Endodermal cell (in vitro differentiated cells): Measurements from ENCODE around the gene PDE4D. TPM values are rescaled to one million over a fixed set of nuclear protein-coding genes. Genes with fewer than 3 reads are reported as not detected.

Experiments used
- DNase-seq: peaks from one replicate; pipeline ENCODE4 v3.0.0-alpha.2; 2017
- H3K27ac ChIP-seq: 2 replicates; pipeline ENCODE4 v1.5.1; 2013; ENCODE audit warnings: mild to moderate bottlenecking, low read depth, low read length, moderate library complexity
- H3K27me3 ChIP-seq: 2 replicates; pipeline ENCODE4 v1.6.1; 2013; ENCODE audit warnings: mild to moderate bottlenecking, low read length, moderate library complexity; ENCODE audit not compliant: insufficient read depth, control insufficient read depth, poor library complexity, severe bottlenecking
- H3K36me3 ChIP-seq: 2 replicates; pipeline ENCODE4 v1.7.0; 2013; ENCODE audit warnings: mild to moderate bottlenecking, low read length, moderate library complexity; ENCODE audit not compliant: control insufficient read depth, insufficient read depth
- H3K4me1 ChIP-seq: one replicate; pipeline ENCODE4 v1.7.0; 2013; ENCODE audit warnings: low read length; ENCODE audit not compliant: control insufficient read depth, insufficient read depth
- H3K4me3 ChIP-seq: 2 replicates; pipeline ENCODE4 v1.5.1; 2013; ENCODE audit warnings: mild to moderate bottlenecking, low read length, moderate library complexity
- H3K9ac ChIP-seq: 2 replicates; pipeline ENCODE4 v1.6.1; 2013; ENCODE audit warnings: mild to moderate bottlenecking, low read length, moderate library complexity; ENCODE audit not compliant: poor library complexity, severe bottlenecking; ENCODE audit errors: extremely low read depth
- H3K9me3 ChIP-seq: 2 replicates; pipeline ENCODE4 v1.6.1; 2013; ENCODE audit warnings: mild to moderate bottlenecking, low read length, moderate library complexity; ENCODE audit not compliant: control insufficient read depth
- H3K27ac Mint-ChIP-seq: 2 replicates; pipeline ENCODE4 v1.8.0; 2020; ENCODE audit warnings: mixed read lengths
- H3K27me3 Mint-ChIP-seq: 2 replicates; pipeline ENCODE4 v1.8.0; 2021; ENCODE audit warnings: mild to moderate bottlenecking, mixed read lengths; ENCODE audit not compliant: insufficient read depth
- H3K36me3 Mint-ChIP-seq: 2 replicates; pipeline ENCODE4 v1.8.0; 2020; ENCODE audit warnings: low read depth, mixed read lengths
- H3K4me1 Mint-ChIP-seq: 2 replicates; pipeline ENCODE4 v1.8.0; 2020; ENCODE audit warnings: mixed read lengths
- H3K4me3 Mint-ChIP-seq: 2 replicates; pipeline ENCODE4 v1.8.0; 2020; ENCODE audit warnings: mild to moderate bottlenecking, moderate library complexity, mixed read lengths
- H3K9me3 Mint-ChIP-seq: 2 replicates; pipeline ENCODE4 v1.8.0; 2020; ENCODE audit warnings: mild to moderate bottlenecking, mixed read lengths
- WGBS, 2 experiments: methylation state at CpG; one replicate each; pipeline versions ENCODE4 v1.1.5 to v1.1.7; 2013; ENCODE audit warnings: missing lambda C conversion rate in 2 of 2, mixed read lengths in 1 of 2; ENCODE audit not compliant: insufficient coverage in 1 of 2, insufficient read length in 1 of 2; 5-methylcytosine and 5-hydroxymethylcytosine counted together
- total RNA-seq, 2 donors: library from RNA; stranded (reverse); fragmentation: NEBNext Ultra II Directional in 1 of 2; extraction: Animal tissue kit (Norgen Biotek cat#: 25700) in 1 of 2; gene quantifications; 2 replicates in 1 of 2; 3 replicates in 1 of 2; pipeline ENCODE4 v1.2.1, GENCODE V29; 2021
- TF ChIP-seq, protein P1 (sequence below): fragments of 200-600 bp; sonication (generic); conservative IDR thresholded peaks from 2 replicates; pipeline ENCODE4 v1.5.0; 2021; ENCODE audit warnings: antibody characterized with exemption, mild to moderate bottlenecking

PDE4D gene
- total RNA-seq, 2 donors from 2014 or later: 9.2 to 11.4 TPM

DNA sequence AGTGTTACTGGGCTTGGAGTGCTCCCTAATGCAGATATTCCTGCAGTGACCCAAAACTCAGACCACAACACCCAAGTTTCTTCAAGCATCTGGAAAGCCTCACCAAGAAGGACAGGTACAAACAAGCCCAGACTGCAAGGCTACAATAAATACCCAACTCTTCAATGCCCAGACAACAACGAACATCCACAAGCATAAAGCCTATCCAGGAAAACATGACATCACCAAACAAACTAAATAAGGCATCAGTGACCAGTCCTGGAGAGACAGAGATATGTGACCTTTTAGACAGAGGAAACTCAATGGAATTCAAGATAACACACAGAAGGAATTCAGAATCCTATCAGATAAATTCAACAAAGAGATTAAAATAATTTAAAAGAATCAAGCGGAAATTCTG is 605.6 kb downstream of the PDE4D start:
- WGBS, 2 experiments: 90% methylated on average over 2 of the region's 2 CpGs; no CpG with 5 or more reads in 1 of the 2 experiments
- H3K9me3 Mint-ChIP-seq: no peaks in the 10 kb centered on the region
- peaks cover 9% of the 10 kb centered on the region for H3K27me3 Mint-ChIP-seq
- H3K27ac Mint-ChIP-seq: no peak overlapping the region
- no peaks in the 10 kb centered on the region for H3K27me3 ChIP-seq
- no peak for DNase-seq
- H3K36me3 Mint-ChIP-seq: no peaks in the 10 kb centered on the region
- no peak overlapping the region for H3K27ac ChIP-seq
- no peak overlapping the region for H3K4me3 ChIP-seq
- no peak overlapping the region for H3K4me3 Mint-ChIP-seq
- peaks cover 22% of the 10 kb centered on the region for H3K4me1 Mint-ChIP-seq
- no peaks in the 10 kb centered on the region for H3K4me1 ChIP-seq
- no peaks in the 10 kb centered on the region for H3K9me3 ChIP-seq
- H3K36me3 ChIP-seq: no peaks in the 10 kb centered on the region
- H3K9ac ChIP-seq: no peak overlapping the region
- TF ChIP-seq, protein P1, sequence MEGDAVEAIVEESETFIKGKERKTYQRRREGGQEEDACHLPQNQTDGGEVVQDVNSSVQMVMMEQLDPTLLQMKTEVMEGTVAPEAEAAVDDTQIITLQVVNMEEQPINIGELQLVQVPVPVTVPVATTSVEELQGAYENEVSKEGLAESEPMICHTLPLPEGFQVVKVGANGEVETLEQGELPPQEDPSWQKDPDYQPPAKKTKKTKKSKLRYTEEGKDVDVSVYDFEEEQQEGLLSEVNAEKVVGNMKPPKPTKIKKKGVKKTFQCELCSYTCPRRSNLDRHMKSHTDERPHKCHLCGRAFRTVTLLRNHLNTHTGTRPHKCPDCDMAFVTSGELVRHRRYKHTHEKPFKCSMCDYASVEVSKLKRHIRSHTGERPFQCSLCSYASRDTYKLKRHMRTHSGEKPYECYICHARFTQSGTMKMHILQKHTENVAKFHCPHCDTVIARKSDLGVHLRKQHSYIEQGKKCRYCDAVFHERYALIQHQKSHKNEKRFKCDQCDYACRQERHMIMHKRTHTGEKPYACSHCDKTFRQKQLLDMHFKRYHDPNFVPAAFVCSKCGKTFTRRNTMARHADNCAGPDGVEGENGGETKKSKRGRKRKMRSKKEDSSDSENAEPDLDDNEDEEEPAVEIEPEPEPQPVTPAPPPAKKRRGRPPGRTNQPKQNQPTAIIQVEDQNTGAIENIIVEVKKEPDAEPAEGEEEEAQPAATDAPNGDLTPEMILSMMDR: no peak

DNA sequence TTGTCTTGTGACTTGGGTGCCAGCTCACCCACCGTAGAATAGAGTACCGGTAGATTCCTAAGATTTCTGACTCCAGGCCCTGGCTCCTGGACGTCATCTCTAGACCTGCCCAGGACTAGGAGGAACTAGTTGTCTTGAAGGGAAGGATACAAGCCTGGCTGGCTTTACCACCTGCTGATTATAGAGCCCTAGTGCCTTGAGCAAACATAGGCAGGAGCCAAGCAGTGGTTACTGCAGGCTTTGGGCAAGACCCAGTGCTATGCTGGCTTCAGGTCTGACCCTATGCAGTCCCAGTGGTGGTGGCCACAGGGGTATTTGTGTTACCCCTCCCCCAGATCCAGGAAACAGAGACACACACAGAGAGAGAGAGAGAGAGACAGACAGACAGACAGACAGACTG is 606.2 kb downstream of the PDE4D start:
- no peak overlapping the region for H3K4me3 ChIP-seq
- H3K27me3 Mint-ChIP-seq: peaks cover 9% of the 10 kb centered on the region
- H3K4me3 Mint-ChIP-seq: no peak overlapping the region
- no peak overlapping the region for H3K9ac ChIP-seq
- DNase-seq: peak; percentile 58
- no peaks in the 10 kb centered on the region for H3K4me1 ChIP-seq
- H3K27me3 ChIP-seq: no peaks in the 10 kb centered on the region
- H3K36me3 ChIP-seq: no peaks in the 10 kb centered on the region
- no peaks in the 10 kb centered on the region for H3K9me3 ChIP-seq
- peaks cover 22% of the 10 kb centered on the region for H3K4me1 Mint-ChIP-seq
- 80 to 89% methylated on average over 2 to 3 of the region's 3 CpGs for WGBS, 2 experiments
- TF ChIP-seq, protein P1: no peak
- no peaks in the 10 kb centered on the region for H3K36me3 Mint-ChIP-seq
- H3K9me3 Mint-ChIP-seq: no peaks in the 10 kb centered on the region
- no peak overlapping the region for H3K27ac Mint-ChIP-seq
- no peak overlapping the region for H3K27ac ChIP-seq

- WGBS, 2 experiments: 76 to 100% methylated on average over 1 of the region's 1 CpG
- H3K9ac ChIP-seq: no peak overlapping the region
- Mint-ChIP-seq H3K9me3 (no peaks in the 10 kb centered on the region), H3K27ac (no peak overlapping the region), H3K36me3 (no peaks in the 10 kb centered on the region), H3K27me3 (peaks cover 9% of the 10 kb centered on the region), H3K4me3 (no peak overlapping the region), H3K4me1 (peaks cover 22% of the 10 kb centered on the region)
- no peak overlapping the region for H3K27ac ChIP-seq
- no peak overlapping the region for H3K4me3 ChIP-seq
- DNase-seq: no peak
- H3K4me1 ChIP-seq: no peaks in the 10 kb centered on the region
- TF ChIP-seq, protein P1: no peak
- H3K27me3 ChIP-seq: no peaks in the 10 kb centered on the region
- no peaks in the 10 kb centered on the region for H3K9me3 ChIP-seq
- H3K36me3 ChIP-seq: no peaks in the 10 kb centered on the region
These were observed 607.0 kb downstream of the PDE4D start for GRCh38 chr5:59286510-59286909.
